ENCODE data around the gene SCGN. TPM values are rescaled to one million over a fixed set of nuclear protein-coding genes. Genes with fewer than 3 reads are reported as not detected.

SCGN gene
- total and polyA plus RNA-seq, 2 of the 13 experiments (the other 11 are each of a cell fraction or from before 2014, with no cell fraction given): 2.9 to 29.0 TPM

GRCh38 chr6:25748601-25749517 lies 96.8 kb downstream of the SCGN start (continued):
- TF ChIP-seq ZNF609 (CRISPR knock-in tag; IDR thresholded peaks at IDR 0.05; ENCODE audit: borderline replicate concordance) (peak; percentile 53; the same call in 1 of the 2 replicates), ZNF766 (CRISPR knock-in tag; IDR thresholded peaks at IDR 0.05; ENCODE audit: borderline replicate concordance) (peak; percentile 79; the same call in 1 of the 2 replicates), RXRB (CRISPR knock-in tag; IDR thresholded peaks at IDR 0.05; ENCODE audit: borderline replicate concordance) (peak; percentile 92), MYPOP (CRISPR knock-in tag; IDR thresholded peaks at IDR 0.05) (peak; percentile 48; the same call in 1 of the 2 replicates), ZSCAN25 (CRISPR knock-in tag; IDR thresholded peaks at IDR 0.05) (0 out of 2 replicates have a peak, but pooled peaks have one; percentile 64), YEATS4 (CRISPR knock-in tag; IDR thresholded peaks at IDR 0.05; ENCODE audit: borderline replicate concordance) (peak; percentile 47; the same call in 1 of the 2 replicates), SALL1 (CRISPR knock-in tag; IDR thresholded peaks at IDR 0.05) (peak; percentile 67), ZNF547 (CRISPR knock-in tag; IDR thresholded peaks at IDR 0.05) (0 out of 2 replicates have a peak, but pooled peaks have one; percentile 82), DMAP1 (CRISPR knock-in tag; IDR thresholded peaks at IDR 0.05) (peak; percentile 57; the same call in 1 of the 2 replicates), HOXA9 (CRISPR knock-in tag; IDR thresholded peaks at IDR 0.05; ENCODE audit: borderline replicate concordance) (peak; percentile 24; the same call in 1 of the 2 replicates), TRIM24 (CRISPR knock-in tag; IDR thresholded peaks at IDR 0.05) (0 out of 2 replicates have a peak, but pooled peaks have one; percentile 40), MEIS2 (CRISPR knock-in tag; IDR thresholded peaks at IDR 0.05) (peak; percentile 37; the same call in 1 of the 2 replicates), ZBTB39 (CRISPR knock-in tag; IDR thresholded peaks at IDR 0.05) (0 out of 2 replicates have a peak, but pooled peaks have one; percentile 53), ZBTB43 (CRISPR knock-in tag; conservative IDR thresholded peaks at IDR 0.05) (peak; percentile 65; the same call in 1 of the 2 replicates), SKIL (CRISPR knock-in tag; IDR thresholded peaks at IDR 0.05; ENCODE audit: borderline replicate concordance) (peak; percentile 37; the same call in 1 of the 2 replicates)
